OCI-LY7 (cell line): ENCODE results near the gene ACKR4. TPM values are rescaled to one million over a fixed set of nuclear protein-coding genes. Genes with fewer than 3 reads are reported as not detected.
"Not testable (repeated sequence)": the region's sequence is repeated elsewhere in the genome, so short reads cannot be mapped to it uniquely, and the experiment has no call there.

Source experiments
- BruUV-seq: library from RNA; stranded (reverse); fragments of 400-500 nt; replicated peaks from 2 replicates; lab custom pipeline; 2021; lab: Mats Ljungman, UMichigan
- CTCF ChIA-PET: fragments of 300-600 bp; sonication (Branson Sonifier 250); formaldehyde crosslinking; loops from one replicate; lab custom pipeline; 2022; ENCODE audit warnings: antibody characterized with exemption; ENCODE audit not compliant: unreplicated experiment; lab: Charles Lee
- POLR2A ChIA-PET: fragments of 300-600 bp; sonication (Branson Sonifier 250); formaldehyde crosslinking; loops from one replicate; lab custom pipeline; 2022; ENCODE audit warnings: antibody characterized with exemption; lab: Charles Lee
- DNase-seq: peaks from one replicate; pipeline ENCODE4 v3.0.0-alpha.2; 2015; ENCODE audit warnings: low spot score
- H2AFZ ChIP-seq: fragments of 200-600 bp; sonication (generic), shearing (Covaris generic); 2 replicates; pipeline ENCODE4 v1.6.1; 2014; ENCODE audit warnings: mild to moderate bottlenecking, antibody characterized with exemption, low read length, moderate library complexity
- H3K27ac ChIP-seq: fragments of 200-600 bp; sonication (generic); 2 replicates; pipeline ENCODE4 v1.5.1; 2014; ENCODE audit warnings: mixed run types, low read depth, mild to moderate bottlenecking, moderate library complexity, low read length, inconsistent platforms; ENCODE audit not compliant: poor library complexity, severe bottlenecking
- H3K36me3 ChIP-seq: fragments of 200-600 bp; sonication (generic); 2 replicates; pipeline ENCODE4 v1.6.1; 2014; ENCODE audit warnings: mild to moderate bottlenecking, antibody characterized with exemption, low read length, moderate library complexity, mixed read lengths; ENCODE audit not compliant: insufficient read depth
- H3K4me1 ChIP-seq: fragments of 200-600 bp; sonication (generic); 2 replicates; pipeline ENCODE4 v1.5.1; 2014; ENCODE audit warnings: mild to moderate bottlenecking, low read length; ENCODE audit not compliant: insufficient read depth, poor library complexity, severe bottlenecking
- H3K4me2 ChIP-seq: fragments of 200-600 bp; sonication (generic); 2 replicates; pipeline ENCODE4 v1.6.1; 2014; ENCODE audit warnings: mild to moderate bottlenecking, low read length
- H3K4me3 ChIP-seq: fragments of 200-600 bp; sonication (generic); 2 replicates; pipeline ENCODE4 v1.5.1; 2014; ENCODE audit warnings: mild to moderate bottlenecking, low read depth, low read length; ENCODE audit not compliant: poor library complexity, severe bottlenecking
- H3K79me2 ChIP-seq: fragments of 200-600 bp; sonication (generic); 2 replicates; pipeline ENCODE4 v1.6.1; 2016; ENCODE audit warnings: low read depth, mild to moderate bottlenecking, low read length, moderate library complexity, mixed read lengths; ENCODE audit not compliant: insufficient read depth
- H3K9me2 ChIP-seq: fragments of 200-600 bp; sonication (generic); 2 replicates; pipeline ENCODE4 v1.6.1; 2016; ENCODE audit warnings: mild to moderate bottlenecking, low read length, mixed read lengths; ENCODE audit not compliant: insufficient read depth
- H3K9me3 ChIP-seq: fragments of 200-600 bp; sonication (generic); 2 replicates; pipeline ENCODE4 v1.6.1; 2014; ENCODE audit warnings: mild to moderate bottlenecking, mixed run types, low read length, mixed read lengths
- H4K20me1 ChIP-seq: fragments of 200-600 bp; sonication (generic); 2 replicates; pipeline ENCODE4 v1.6.1; 2014; ENCODE audit warnings: mild to moderate bottlenecking, antibody characterized with exemption, low read length, moderate library complexity, mixed read lengths; ENCODE audit not compliant: insufficient read depth
- EZH2phosphoT487 ChIP-seq: fragments of 200-600 bp; sonication (generic); IDR thresholded peaks from 2 replicates; pipeline ENCODE4 v1.6.1; 2018; ENCODE audit warnings: low read depth, borderline replicate concordance, mild to moderate bottlenecking, mixed run types, antibody characterized with exemption, low read length, moderate library complexity, mixed read lengths
- intact Hi-C: fragments of 100-400 bp; cut with micrococcal nuclease; formaldehyde crosslinking; loops from one replicate; pipeline ENCODE4 v1.10.0; 2022; ENCODE audit not compliant: unreplicated experiment
- total RNA-seq, 2 experiments: library from RNA; depleted of rRNA in 1 of 2; stranded (reverse); fragments of >200 nt in 1 of 2; shearing (Covaris generic) in 1 of 2; gene quantifications; 2 replicates each; pipeline ENCODE4 v1.2.3, GENCODE V29; 2014 to 2022
- TF ChIP-seq, protein P1 (sequence below): fragments of 200-600 bp; sonication (generic); conservative IDR thresholded peaks from 2 replicates; pipeline ENCODE4 v1.5.1; 2014; ENCODE audit warnings: mild to moderate bottlenecking, antibody characterized with exemption, low read length, moderate library complexity, mixed read lengths

Gene ACKR4
- total RNA-seq, 2 experiments from 2014 or later, result 2.4 to 2.5 TPM

DNA sequence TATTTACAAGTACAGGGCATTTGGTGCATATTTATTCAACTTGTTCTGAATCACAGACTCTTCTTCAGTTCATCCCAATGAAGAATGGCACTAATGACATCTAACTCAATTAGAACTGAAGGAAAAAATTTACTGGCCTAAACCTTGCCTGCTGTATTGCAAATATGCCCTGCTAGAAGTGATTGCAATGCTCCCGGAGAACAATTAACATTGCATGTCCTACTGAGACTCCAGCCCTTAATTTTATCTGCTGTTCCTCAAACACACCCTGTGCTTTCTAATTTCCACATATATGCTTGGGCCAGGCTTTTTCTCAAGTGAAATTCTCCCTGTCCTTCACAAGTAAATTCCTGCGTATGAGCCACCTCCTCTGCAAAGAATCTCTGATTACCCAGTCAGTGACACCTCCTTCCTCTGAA is 8.3 kb downstream of the ACKR4 start:
- H3K4me2 ChIP-seq, result no peak overlapping the region
- ChIA-PET CTCF (no interaction called here), POLR2A (interaction anchor here (1.0 kb wide), 1 partner anchor 21 kb away, joined by 3 read pairs; no protein-coding TSS in a partner anchor)
- TF ChIP-seq EZH2phosphoT487, result no peak
- TF ChIP-seq, protein P1, sequence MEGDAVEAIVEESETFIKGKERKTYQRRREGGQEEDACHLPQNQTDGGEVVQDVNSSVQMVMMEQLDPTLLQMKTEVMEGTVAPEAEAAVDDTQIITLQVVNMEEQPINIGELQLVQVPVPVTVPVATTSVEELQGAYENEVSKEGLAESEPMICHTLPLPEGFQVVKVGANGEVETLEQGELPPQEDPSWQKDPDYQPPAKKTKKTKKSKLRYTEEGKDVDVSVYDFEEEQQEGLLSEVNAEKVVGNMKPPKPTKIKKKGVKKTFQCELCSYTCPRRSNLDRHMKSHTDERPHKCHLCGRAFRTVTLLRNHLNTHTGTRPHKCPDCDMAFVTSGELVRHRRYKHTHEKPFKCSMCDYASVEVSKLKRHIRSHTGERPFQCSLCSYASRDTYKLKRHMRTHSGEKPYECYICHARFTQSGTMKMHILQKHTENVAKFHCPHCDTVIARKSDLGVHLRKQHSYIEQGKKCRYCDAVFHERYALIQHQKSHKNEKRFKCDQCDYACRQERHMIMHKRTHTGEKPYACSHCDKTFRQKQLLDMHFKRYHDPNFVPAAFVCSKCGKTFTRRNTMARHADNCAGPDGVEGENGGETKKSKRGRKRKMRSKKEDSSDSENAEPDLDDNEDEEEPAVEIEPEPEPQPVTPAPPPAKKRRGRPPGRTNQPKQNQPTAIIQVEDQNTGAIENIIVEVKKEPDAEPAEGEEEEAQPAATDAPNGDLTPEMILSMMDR, result no peak
- no peak overlapping the region for H3K27ac ChIP-seq
- no peaks in the 10 kb centered on the region for H4K20me1 ChIP-seq
- BruUV-seq, result no TSS peak
- no peaks in the 10 kb centered on the region for H3K4me1 ChIP-seq
- no peak overlapping the region for H3K4me3 ChIP-seq
- H3K9me3 ChIP-seq, result no peaks in the 10 kb centered on the region
- peaks cover 28% of the 10 kb centered on the region for H3K36me3 ChIP-seq
- intact Hi-C loops, result no loop called here
- DNase-seq, result no peak
- H3K79me2 ChIP-seq, result no peaks in the 10 kb centered on the region
- no peaks in the 10 kb centered on the region for H3K9me2 ChIP-seq
- H2AFZ ChIP-seq, result no peak overlapping the region

DNA sequence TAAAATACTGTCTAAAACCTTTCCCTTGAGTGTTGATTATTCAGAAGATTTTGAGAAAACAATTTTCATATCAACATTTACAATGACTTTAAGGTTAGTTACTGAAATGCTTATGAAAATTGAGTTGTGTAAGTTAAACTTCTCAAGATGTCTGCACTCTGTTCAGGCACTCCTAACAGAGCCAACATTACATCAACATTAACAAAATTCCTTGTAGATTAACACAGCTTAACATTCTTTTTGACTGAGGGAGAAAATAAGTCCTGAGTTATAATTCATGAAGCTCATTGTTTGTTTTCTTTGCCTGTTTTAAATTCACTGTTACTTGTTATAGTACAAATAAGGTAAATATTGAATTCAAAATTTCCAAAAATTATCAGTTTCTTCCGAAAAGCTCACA is 9.0 kb downstream of the ACKR4 start:
- ChIA-PET POLR2A (interaction anchor here (0.8 kb wide), 1 partner anchor 20 kb away, joined by 3 read pairs; no protein-coding TSS in a partner anchor), CTCF (no interaction called here)
- H3K79me2 ChIP-seq, result no peaks in the 10 kb centered on the region
- no peaks in the 10 kb centered on the region for H4K20me1 ChIP-seq
- H3K4me1 ChIP-seq, result no peaks in the 10 kb centered on the region
- no peaks in the 10 kb centered on the region for H3K9me2 ChIP-seq
- H2AFZ ChIP-seq, result no peak overlapping the region
- TF ChIP-seq, protein P1, result no peak
- no peak for TF ChIP-seq EZH2phosphoT487
- no TSS peak for BruUV-seq
- no peaks in the 10 kb centered on the region for H3K9me3 ChIP-seq
- intact Hi-C loops, result no loop called here
- DNase-seq, result no peak
- no peak overlapping the region for H3K4me2 ChIP-seq
- peaks cover 28% of the 10 kb centered on the region for H3K36me3 ChIP-seq
- no peak overlapping the region for H3K27ac ChIP-seq
- no peak overlapping the region for H3K4me3 ChIP-seq

DNA sequence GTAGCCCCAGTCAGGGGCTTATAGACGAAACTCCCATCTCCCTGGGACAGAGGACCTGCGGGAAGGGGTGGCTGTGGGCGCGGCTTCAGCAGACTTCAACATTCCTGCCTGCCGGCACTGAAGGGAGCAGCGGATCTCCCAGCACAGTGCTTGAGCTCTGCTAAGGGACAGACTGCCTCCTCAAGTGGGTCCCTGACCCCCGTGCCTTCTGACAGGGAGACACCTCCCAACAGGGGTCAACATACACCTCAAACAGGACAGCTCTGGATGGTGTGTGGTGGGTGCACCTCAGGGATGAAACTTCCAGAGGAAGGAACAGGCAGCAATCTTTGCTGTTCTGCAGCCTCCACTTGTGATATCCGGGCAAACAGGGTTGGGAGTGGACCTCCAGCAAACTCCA is 9.6 kb downstream of the ACKR4 start:
- H3K79me2 ChIP-seq, intact Hi-C loops, H3K27ac ChIP-seq, H3K9me3 ChIP-seq, BruUV-seq, H3K9me2 ChIP-seq, DNase-seq, H2AFZ ChIP-seq, CTCF ChIA-PET, H4K20me1 ChIP-seq, H3K4me3 ChIP-seq, H3K4me2 ChIP-seq, H3K4me1 ChIP-seq: not testable (repeated sequence)
- POLR2A ChIA-PET, result interaction anchor here (0.8 kb wide), 1 partner anchor 19 kb away, joined by 3 read pairs; no protein-coding TSS in a partner anchor
- peaks cover 28% of the 10 kb centered on the region for H3K36me3 ChIP-seq

DNA sequence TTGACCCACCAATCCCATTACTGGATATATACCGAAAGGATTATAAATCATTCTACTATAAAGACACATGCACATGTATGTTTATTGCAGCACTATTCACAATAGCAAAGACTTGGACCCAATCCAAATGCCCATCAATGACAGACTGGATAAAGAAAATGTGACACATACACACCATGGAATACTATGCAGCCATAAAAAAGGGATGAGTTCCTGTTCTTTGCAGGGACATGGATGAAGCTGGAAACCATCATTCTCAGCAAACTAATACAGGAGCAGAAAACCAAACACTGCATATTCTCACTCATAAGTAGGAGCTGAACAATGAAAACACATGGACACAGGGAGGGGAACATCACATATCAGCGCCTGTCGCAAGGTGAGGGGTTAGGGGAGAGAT is 18.2 kb downstream of the ACKR4 start:
- H3K9me3 ChIP-seq, H2AFZ ChIP-seq, DNase-seq, intact Hi-C loops, H3K4me2 ChIP-seq, BruUV-seq, H3K9me2 ChIP-seq, H4K20me1 ChIP-seq, H3K27ac ChIP-seq, CTCF ChIA-PET, H3K4me3 ChIP-seq, H3K4me1 ChIP-seq, H3K79me2 ChIP-seq: not testable (repeated sequence)
- peaks cover 21% of the 10 kb centered on the region for H3K36me3 ChIP-seq
- POLR2A ChIA-PET, result interaction anchor here (0.6 kb wide), 1 partner anchor 50 kb away, joined by 3 read pairs; no protein-coding TSS in a partner anchor
